Stimulated activated CD8-positive, alpha-beta memory T cell treated with anti-CD3 and anti-CD28 coated beads, Interleukin-15, amount 100 ng/mL, for 4 hours (primary cell): Measurements from ENCODE around the gene CMKLR1.

Experiments used
- DNase-seq, 2 donors: peaks; one replicate each; pipeline ENCODE4 v3.0.0-alpha.2; 2020; ENCODE audit warnings: low read depth in 2 of 2

The CMKLR1 gene

DNA sequence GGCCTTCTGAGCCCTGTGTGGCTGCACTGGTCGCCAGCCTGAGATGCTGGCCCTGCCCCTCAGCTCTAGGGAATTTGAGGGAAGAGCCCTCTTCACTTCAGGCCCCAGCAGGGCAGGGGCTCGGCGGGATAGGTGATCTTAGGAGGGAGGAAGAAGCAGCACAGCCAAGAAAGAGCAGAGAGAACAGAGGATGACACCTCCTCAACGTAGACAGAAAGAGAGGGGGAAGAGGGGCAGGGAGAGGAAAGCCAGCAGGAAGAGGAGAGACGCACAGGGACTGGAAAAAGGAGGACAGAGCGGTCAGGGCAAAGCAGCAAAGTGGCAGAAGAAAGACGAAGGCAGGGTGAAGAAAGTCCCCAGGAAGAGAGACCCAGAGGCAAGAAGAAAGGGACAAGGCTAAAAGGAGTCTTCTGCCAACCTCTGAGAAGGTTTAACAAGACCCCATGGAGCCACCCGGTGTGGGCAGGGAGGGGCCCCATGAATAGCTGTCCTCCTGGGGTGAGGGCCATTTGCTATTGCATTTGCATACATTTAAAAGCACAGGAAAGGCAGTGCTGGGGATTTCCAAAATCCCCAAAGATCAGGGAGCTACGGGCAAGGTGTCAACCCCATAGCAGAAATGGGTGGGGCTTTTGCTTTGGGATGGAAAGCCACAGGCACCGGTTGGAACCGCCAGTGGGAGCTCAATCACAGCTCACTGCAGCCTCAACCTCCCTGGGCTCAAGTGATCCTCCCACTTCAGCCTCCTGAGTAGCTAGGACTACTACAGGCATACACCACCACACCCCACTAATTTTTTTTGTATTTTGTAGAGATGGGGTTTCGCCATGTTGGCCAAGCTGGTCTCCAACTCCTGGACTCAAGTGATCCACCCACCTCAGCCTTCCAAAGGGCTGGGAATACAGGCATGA lies 22.7 kb downstream of the CMKLR1 start:
- no peak for DNase-seq

DNA sequence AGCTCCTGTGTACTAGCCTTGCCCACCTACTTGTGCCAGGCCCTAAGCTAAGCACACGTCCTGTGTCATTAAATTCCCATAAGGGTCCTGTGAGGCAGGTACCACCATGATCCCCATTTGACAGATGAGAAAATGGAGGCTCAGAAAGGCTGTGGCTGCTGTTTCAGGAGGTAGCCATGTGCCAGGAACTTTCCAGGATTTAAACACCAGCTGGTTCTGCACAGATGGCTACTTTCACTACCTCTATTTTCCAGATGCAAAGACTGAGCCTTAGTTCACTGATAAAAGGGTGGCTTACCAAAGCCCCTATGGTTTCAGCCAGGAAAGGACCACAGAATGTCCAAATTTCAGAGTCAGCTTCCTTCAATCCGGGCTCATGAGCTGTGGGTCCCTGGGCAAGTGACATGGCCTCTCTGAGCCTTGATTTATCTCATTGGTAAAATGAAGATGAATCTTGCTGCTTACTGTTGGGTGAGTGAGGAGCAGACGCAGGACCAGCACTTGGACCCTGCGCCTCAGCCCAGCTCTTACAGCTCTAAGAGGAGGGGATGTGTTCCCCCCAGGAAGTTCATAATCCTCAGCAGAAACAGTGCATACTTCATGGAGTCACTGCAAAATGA lies 23.5 kb downstream of the CMKLR1 start:
- no peak for DNase-seq

DNA sequence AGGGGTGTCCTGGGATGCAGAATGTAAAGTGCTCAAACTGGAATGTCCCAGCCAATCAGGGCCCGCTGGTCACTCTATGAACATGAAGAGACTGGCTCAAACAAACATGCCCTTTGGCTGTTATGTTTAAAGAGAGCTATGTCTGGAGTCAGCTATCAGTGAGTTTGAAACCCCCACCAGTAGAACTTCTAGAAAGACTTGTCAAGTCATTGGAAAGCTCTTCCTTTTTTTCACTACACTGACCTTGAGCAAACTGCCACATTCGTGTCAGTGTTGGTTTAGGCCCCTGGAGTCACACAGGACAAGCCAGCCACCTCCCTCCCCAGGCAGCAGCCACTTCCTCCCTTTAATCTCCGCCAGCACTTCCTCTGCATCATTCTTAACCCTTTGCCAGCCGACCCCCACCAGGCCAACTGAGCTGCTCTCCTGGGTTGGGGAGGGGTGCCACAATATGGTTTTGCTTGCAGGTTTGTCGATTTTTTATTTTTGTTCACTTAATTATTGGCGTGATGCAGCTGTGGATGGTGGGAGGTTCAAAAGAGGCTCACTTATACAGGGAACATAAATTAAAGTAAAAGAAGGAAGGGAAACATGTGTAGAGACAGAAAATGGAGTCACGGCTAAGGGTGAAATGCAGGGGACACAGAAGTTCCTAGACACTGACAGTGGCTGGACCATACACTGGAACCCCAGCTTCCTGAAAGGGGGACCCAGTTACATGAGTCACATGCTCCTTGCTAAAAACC lies 25.3 kb downstream of the CMKLR1 start:
- no peak for DNase-seq

- no peak for DNase-seq
Observed at GRCh38 chr12:108313241-108313605, 25.9 kb downstream of the CMKLR1 start.

GRCh38 chr12:108312693-108313189 lies 26.4 kb downstream of the CMKLR1 start:
- no peak for DNase-seq

DNA sequence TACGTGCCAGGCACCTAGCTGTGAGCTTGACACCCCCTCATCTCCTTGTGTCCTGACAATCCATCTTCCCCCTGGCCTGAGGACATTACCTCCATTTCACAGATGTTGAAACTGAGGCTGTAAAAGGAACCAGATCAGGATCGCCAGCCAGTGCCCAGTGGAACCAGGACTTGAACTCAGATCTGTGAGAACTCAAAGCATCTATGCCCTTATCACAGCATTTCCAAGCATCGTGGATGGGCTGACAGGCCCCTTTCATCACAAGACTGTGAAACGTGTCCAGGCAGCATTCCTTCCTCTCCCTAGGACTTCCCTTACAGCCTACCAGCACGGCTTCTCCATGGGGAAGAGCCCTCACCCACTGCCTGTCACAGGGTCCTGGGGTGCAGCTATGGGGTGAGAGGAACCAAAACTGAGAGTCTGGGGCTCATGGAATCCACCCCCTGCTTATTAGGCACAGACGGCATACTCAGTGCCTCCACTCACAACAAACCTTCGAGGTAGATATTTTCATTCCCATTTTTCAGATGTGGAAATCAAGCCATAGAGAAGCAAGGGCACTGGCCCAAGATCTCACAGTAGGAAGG lies 26.9 kb downstream of the CMKLR1 start:
- no peak for DNase-seq

GRCh38 chr12:108311605-108312004 lies 27.5 kb downstream of the CMKLR1 start:
- no peak for DNase-seq

- DNase-seq: no peak
Observed at GRCh38 chr12:108310489-108310888, 28.6 kb downstream of the CMKLR1 start.

DNA sequence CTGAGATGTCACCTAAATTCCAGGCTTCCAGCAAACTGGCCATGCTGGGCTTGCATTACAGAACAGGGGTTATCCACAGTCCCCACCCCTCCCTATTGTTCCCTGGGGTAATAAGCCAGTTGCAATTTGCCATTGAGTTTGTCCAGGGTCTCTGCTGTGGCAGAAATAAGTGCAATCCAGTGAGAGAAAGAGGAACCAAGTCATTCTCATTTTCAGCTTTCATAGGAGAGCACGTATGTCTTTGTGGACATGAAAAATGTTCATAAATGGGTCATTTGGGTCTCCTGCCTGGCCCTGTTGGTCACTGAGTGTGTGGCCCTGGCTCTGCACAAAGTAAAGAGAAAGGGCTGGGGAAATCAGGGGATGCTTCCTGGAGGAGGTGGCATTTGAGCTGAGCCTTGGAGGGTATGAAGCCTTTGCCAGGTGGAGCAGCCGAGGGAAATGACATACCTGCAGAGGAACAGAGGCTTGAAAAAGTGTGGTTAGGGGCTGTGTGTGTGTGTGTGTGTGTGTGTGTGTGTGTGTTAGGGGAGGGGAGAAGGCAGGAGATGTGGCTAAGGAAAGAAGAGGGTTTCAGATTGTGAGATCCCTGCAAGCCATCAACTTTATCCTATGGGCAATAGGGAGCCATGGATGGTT lies 29.3 kb downstream of the CMKLR1 start:
- DNase-seq: no peak

DNA sequence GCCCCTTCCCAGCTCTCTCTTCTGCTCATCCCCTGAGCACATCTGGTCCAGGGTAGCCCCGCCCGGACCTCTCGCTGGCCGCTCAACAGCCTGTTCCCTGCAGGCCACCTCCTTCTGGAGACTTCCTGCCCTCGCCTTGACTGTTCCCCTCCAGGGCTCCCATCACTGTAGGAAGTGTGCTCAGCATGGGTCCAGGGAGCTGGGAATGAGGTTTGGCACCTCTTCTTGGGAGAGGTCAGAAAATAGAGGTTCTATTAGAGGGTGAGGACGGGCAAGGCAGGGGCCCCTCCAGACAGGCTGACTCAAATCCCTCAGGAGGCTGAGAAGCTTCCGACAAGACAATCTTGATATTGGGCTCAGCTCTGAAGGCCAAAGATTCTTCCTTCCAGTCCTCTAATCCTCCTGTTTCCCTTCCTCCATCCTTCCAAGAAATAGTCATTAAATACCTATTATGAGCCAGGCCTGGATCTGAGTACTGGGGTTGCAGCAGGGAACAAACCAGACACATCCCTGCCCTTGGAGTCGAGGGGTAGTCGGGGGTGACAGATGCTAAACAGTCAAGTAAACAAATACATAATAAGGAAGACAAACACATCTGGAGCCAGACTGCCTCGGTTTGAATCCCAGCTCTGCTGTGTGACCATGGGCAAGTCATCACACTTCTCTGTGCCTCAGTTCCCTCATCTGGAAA lies 30.6 kb downstream of the CMKLR1 start:
- DNase-seq: no peak

DNA sequence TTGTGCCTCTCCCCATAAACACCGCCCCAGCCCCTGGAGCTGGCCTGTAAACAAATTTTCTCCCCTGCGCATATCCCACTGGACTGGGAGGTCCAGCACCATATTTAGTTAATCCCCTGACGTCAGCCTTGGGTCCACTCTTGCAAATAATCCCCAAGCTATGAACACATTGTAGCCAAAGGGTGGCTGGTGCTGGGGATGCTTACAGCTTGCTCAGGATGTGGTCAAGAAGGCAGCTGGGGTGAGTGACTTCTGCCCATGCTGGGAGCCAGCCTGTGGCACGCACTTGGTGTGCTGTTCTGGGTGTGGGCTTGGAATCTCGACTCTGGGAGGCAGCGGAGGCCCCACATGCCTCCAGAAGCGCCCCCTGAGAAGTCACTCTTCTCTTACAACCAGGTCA lies 32.1 kb downstream of the CMKLR1 start:
- DNase-seq: no peak

DNA sequence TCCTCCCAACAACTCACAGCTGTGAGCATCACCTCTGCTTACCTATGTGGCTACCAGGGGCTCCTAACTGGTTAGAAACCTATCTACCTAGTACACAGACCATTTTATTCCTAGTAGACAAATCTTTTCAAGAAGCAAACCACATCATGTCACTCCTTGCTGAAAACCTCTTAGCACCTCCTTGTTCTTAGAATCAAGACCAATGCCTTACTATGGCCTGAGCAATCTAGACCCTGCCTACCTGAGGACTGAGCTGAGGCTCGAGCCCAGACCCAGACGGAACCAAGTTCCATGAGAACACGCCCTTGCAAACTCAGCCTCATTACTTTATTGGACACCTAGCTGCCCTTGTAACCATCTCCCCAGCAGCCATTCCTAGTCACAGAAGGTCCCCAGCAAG lies 32.6 kb downstream of the CMKLR1 start:
- no peak for DNase-seq

GRCh38 chr12:108305991-108306501 lies 33.1 kb downstream of the CMKLR1 start:
- no peak for DNase-seq

GRCh38 chr12:108305520-108305919 lies 33.6 kb downstream of the CMKLR1 start:
- no peak for DNase-seq

DNA sequence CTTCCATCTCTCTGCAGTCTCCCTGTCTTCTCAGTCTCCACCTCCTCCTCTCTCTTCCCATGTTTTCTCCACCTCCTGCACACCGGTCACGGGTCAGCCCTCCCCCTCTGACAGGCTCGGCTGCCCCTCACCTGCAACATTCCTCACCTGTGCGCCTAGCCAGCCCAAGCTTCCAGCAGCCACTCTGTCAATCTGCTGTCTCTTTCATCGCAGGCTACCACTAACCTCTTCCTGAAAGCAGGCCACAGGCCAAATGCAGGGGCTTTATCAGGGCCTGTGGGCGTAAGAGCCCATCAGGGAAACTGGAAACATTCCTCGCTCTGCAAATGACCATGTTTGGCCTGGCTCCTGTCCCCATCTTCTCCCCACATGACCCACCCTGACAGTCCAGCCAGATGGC lies 34.5 kb downstream of the CMKLR1 start:
- DNase-seq: no peak

- no peak for DNase-seq
Observed at GRCh38 chr12:108303703-108304102, 35.4 kb downstream of the CMKLR1 start.

GRCh38 chr12:108302403-108303311 lies 36.5 kb downstream of the CMKLR1 start:
- DNase-seq: no peak

GRCh38 chr12:108302016-108302402 lies 37.1 kb downstream of the CMKLR1 start:
- DNase-seq: no peak

DNA sequence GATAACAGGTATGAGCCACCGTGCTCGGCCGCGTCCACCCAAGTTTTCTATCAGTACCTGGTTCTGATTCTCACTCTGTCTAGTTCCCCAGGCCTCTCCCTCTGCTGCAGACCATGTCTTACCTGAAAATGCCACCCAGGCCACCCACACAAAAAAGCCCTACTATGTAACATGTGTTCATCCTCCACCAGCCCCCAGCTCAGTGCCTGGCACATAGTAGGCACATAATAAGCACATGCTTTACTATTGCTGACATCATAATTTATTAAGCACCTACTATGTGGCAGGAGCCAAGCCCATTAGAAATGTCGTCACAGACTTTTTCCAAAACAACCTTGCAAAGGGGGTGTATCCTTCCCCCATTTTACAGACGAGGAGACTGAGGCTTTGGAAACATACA lies 37.8 kb downstream of the CMKLR1 start:
- DNase-seq: no peak
